GM10266 (cell line): ENCODE results near the gene THSD4.

Experiments
- DNase-seq: peaks from one replicate; pipeline ENCODE4 v3.0.0; 2012; ENCODE audit errors: extremely low spot score
- TF ChIP-seq, protein P1 (sequence below): IDR thresholded peaks from 2 replicates; pipeline ENCODE4 v1.5.1; 2012; ENCODE audit warnings: mild to moderate bottlenecking, low read depth; ENCODE audit not compliant: control insufficient read depth, insufficient read depth; ENCODE audit errors: missing control alignments

THSD4 gene

DNA sequence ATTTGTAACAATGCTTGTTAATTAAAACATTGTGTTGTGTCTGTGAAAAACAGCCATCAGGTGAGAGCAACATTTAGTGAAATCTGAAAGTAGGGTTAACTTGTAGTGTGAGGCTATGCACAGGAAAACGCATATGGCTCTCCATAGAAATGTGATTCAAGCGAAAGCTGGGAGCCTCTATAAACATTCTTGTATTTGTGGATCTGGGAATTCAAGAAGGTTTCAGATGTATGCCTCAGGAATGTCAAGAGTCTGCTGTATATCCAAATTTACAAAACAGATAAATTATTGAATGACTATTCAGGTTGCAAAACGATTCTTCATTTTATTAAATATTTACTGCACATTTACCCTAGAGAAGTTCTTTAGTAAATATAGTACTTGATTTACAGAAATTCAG lies 166.0 kb downstream of the THSD4 start:
- DNase-seq = no peak
- TF ChIP-seq, protein P1, sequence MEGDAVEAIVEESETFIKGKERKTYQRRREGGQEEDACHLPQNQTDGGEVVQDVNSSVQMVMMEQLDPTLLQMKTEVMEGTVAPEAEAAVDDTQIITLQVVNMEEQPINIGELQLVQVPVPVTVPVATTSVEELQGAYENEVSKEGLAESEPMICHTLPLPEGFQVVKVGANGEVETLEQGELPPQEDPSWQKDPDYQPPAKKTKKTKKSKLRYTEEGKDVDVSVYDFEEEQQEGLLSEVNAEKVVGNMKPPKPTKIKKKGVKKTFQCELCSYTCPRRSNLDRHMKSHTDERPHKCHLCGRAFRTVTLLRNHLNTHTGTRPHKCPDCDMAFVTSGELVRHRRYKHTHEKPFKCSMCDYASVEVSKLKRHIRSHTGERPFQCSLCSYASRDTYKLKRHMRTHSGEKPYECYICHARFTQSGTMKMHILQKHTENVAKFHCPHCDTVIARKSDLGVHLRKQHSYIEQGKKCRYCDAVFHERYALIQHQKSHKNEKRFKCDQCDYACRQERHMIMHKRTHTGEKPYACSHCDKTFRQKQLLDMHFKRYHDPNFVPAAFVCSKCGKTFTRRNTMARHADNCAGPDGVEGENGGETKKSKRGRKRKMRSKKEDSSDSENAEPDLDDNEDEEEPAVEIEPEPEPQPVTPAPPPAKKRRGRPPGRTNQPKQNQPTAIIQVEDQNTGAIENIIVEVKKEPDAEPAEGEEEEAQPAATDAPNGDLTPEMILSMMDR = no peak

DNA sequence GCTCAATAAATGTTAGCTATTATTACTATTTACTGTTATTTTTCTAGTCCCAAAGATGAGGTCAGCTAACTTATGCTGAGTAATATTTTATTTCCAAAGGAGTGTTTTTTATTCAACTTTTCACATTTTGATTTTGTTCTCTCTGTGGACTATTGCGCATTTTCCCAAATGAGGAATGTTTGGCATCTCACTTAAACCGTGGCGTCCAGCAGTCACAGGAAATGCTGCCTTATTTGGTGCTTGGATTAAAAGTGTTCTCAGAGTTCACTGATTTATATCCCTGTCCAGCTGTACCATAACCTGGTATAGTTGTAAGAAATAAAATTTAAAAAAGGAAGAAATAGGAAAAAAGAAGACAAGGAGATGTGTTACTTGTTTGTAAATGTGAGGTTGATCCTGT lies 166.8 kb downstream of the THSD4 start:
- TF ChIP-seq, protein P1 = no peak
- no peak for DNase-seq

DNA sequence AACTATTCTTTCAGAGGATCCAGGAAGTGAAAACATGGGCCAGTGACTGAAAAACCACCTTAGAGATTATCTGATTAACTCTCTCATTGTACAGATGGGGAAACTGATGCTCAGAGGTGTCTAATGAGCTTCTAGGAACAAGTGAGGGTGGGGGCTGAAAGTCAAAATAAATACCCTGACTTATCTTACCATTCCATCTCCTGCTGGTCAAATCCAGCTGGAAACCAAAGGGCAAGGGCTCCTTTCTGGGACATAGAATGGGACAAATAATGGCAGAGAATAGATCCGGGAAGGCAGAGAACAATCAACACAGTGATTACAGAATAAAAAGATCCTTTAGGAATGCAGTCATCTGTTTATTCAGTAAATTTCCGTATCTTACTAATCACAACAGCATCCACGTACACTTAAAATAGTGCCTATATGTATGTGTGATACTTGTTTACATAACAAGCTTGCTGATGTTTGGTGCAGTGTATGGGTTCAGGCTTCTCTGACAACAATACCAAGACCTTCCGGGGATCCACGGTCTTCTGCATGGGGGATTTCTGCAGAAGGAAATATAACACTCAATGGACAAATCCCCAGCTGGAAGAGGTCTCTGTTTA lies 173.2 kb downstream of the THSD4 start:
- TF ChIP-seq, protein P1 = no peak
- DNase-seq = no peak

DNA sequence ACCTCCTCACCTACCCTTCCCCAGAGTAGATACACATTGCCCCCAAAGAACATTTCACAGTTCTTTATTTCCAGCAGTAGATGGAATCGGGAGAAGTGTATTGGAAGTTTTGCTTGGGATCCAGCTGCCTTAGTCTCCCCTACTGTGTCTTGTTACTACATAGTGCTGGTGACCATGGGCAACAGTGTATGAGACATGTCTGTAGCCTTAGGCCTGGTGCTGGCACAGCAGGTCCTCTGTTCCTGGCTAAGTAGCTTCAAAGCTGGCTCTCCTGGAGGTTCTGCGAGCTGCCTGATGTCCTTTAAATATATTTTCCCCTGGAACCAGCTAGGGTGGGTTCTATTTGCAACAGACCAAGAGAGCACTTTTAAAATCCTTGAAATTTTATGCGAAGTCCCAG lies 174.7 kb downstream of the THSD4 start:
- DNase-seq = no peak
- TF ChIP-seq, protein P1 = no peak

DNA sequence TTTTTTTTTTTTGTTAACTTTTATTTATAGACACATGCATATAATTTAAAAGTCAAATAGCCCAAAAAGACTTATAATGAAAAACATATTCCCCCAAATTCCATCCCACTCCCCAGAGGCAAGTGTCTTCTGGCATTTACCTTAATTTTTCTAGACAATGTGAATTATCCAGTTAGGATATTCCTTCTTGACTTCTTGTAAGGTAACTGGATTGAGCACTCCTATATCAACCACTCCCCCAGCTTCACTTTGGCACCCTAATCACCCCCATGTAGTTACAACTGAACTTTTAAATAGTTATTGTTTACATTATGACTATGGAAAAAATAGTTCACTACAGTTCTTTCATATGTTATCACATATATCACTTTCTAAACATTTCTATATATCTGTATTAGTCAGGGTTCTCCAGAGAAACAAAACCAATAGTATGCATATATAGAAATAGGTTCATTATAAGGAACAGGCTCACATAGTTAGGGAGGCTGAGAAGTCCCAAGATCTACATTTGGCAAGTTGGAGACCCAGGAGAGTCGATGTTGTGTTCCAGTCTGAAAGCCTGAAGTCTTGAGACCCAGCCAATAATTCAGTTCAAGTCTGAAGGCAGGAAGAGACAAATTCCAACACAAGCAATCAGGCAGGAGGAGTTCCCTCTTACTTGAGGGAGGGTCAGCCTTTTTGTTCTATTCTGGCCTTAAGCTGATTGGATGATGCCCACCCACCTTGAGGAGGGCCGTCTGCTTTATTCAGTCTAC lies 175.8 kb downstream of the THSD4 start:
- DNase-seq = no peak
- TF ChIP-seq, protein P1 = no peak

DNA sequence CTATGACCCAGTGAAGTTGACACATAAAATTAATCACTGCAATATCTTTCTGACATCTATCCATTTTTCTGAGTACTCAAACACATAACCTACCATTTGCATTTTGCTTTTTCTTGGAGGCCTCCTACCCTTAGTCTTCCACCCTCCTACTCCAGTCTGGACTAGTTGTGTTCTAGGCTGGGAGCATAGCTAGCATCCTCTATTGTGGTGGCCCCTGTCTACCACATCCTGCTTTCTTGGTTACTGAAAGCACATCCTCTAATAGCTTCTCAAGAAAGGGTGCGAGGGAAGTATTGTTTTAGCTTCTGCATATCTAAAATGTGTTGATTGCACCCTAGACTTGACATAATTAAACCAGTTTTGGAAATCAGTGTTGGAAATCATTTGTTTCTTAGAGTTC lies 176.5 kb downstream of the THSD4 start:
- no peak for DNase-seq

More for the DNA sequence above, 176.5 kb downstream of the THSD4 start:
- TF ChIP-seq, protein P1 = no peak
